H1 (cell line): ENCODE measurements around the gene NDP. TPM values are rescaled to one million over a fixed set of nuclear protein-coding genes. Genes with fewer than 3 reads are reported as not detected.

ENCODE experiments used
- BCL11A ChIP-seq, 2 experiments: IDR thresholded peaks; one replicate each; pipeline ENCODE4 v1.6.1; 2011; ENCODE audit warnings: low read depth in 2 of 2, low read length in 2 of 2, mild to moderate bottlenecking in 2 of 2
- CHD1 ChIP-seq: IDR thresholded peaks from 2 replicates; pipeline ENCODE4 v1.6.1; 2012; ENCODE audit warnings: low read depth, low read length, improper control_type of control experiment
- EGR1 ChIP-seq: IDR thresholded peaks from 2 replicates; pipeline ENCODE4 v1.6.1; 2011; ENCODE audit warnings: low read depth, low read length, borderline replicate concordance
- EZH2 ChIP-seq: fragments of 200-600 bp; sonication (generic); IDR thresholded peaks from 2 replicates; pipeline ENCODE4 v1.7.1; 2012; ENCODE audit warnings: low read depth, mild to moderate bottlenecking, moderate library complexity, low read length, inconsistent platforms; ENCODE audit not compliant: severe bottlenecking
- GABPA ChIP-seq: IDR thresholded peaks from 2 replicates; pipeline ENCODE4 v1.6.1; 2011; ENCODE audit warnings: mild to moderate bottlenecking, low read length, moderate library complexity, borderline replicate concordance; ENCODE audit not compliant: insufficient read depth
- HDAC6 ChIP-seq: IDR thresholded peaks from one replicate; pipeline ENCODE4 v1.7.1; 2012; ENCODE audit warnings: low read depth, mild to moderate bottlenecking, inconsistent platforms, low read length, moderate library complexity
- KDM5A ChIP-seq: fragments of 200-600 bp; IDR thresholded peaks from 2 replicates; pipeline ENCODE4 v1.7.1; 2012; ENCODE audit warnings: mild to moderate bottlenecking, low read length, inconsistent platforms, mixed read lengths
- SP2 ChIP-seq: IDR thresholded peaks from 2 replicates; pipeline ENCODE4 v1.6.1; 2012; ENCODE audit warnings: mild to moderate bottlenecking, low read length, inconsistent platforms
- TAF7 ChIP-seq: optimal IDR thresholded peaks from 2 replicates; pipeline ENCODE3; 2011; ENCODE audit warnings: low read depth, mild to moderate bottlenecking, inconsistent platforms, low read length, moderate library complexity, borderline replicate concordance
- TCF12 ChIP-seq: IDR thresholded peaks from 2 replicates; pipeline ENCODE4 v1.6.1; 2011; ENCODE audit warnings: low read depth, mild to moderate bottlenecking, low read length
- polyA plus RNA-seq, 7 experiments: library from polyadenylated mRNA; depleted of rRNA in 3 of 7; stranded (reverse) in 5 of 7; unstranded in 2 of 7; fragments of >200 nt in 5 of 7; fragments of 200-250 nt in 2 of 7; gene quantifications; 1 replicate in 5 of 7; 2 replicates in 1 of 7; 4 replicates in 1 of 7; pipeline versions ENCODE4 v1.2.1 to v1.2.3, GENCODE V29; 2011 to 2013; ENCODE audit warnings: missing spikeins in 2 of 7, mixed read lengths in 2 of 7
- total RNA-seq: library from RNA; stranded (reverse); fragmentation: NEBNext Ultra II Directional; extraction: Animal tissue kit (Norgen Biotek cat#: 25700); gene quantifications from 2 replicates; pipeline ENCODE4 v1.2.1, GENCODE V29; 2021
- TF ChIP-seq, protein P1 (sequence below): fragments of 300-600 bp; sonication (generic); IDR thresholded peaks from 2 replicates; pipeline ENCODE4 v1.7.1; 2012; ENCODE audit warnings: low read length, moderate library complexity, mild to moderate bottlenecking, inconsistent platforms; ENCODE audit not compliant: insufficient replicate concordance
- TF ChIP-seq, protein P2 (sequence below): IDR thresholded peaks from 2 replicates; pipeline ENCODE4 v1.6.1; 2011; ENCODE audit warnings: low read depth, mild to moderate bottlenecking, low read length; ENCODE audit not compliant: insufficient read depth

Gene NDP
- total and polyA plus RNA-seq, 2 of the 8 experiments (the other 6 are each of a cell fraction or from before 2014, with no cell fraction given): 0.26 to 0.82 TPM

DNA sequence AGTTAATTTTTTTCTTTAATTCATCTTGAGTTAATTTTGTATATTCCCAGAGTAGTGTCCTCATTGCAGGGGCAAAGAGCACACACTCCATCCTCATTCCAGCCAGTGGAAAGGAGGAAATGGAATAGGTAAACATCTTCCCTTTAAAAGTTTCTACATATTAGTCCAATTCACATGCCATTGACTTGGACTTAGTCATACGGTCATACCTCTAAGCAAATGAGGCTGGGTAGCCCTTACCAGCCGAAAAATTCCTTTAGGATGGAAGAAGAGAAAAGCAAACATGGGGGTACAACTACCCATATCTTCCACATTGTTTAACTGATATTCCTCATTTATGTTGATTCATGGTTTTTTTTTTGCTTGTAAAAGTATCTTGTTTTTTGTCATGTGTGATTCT, 37.4 kb upstream of the NDP start (continued):
- TF ChIP-seq, protein P1, sequence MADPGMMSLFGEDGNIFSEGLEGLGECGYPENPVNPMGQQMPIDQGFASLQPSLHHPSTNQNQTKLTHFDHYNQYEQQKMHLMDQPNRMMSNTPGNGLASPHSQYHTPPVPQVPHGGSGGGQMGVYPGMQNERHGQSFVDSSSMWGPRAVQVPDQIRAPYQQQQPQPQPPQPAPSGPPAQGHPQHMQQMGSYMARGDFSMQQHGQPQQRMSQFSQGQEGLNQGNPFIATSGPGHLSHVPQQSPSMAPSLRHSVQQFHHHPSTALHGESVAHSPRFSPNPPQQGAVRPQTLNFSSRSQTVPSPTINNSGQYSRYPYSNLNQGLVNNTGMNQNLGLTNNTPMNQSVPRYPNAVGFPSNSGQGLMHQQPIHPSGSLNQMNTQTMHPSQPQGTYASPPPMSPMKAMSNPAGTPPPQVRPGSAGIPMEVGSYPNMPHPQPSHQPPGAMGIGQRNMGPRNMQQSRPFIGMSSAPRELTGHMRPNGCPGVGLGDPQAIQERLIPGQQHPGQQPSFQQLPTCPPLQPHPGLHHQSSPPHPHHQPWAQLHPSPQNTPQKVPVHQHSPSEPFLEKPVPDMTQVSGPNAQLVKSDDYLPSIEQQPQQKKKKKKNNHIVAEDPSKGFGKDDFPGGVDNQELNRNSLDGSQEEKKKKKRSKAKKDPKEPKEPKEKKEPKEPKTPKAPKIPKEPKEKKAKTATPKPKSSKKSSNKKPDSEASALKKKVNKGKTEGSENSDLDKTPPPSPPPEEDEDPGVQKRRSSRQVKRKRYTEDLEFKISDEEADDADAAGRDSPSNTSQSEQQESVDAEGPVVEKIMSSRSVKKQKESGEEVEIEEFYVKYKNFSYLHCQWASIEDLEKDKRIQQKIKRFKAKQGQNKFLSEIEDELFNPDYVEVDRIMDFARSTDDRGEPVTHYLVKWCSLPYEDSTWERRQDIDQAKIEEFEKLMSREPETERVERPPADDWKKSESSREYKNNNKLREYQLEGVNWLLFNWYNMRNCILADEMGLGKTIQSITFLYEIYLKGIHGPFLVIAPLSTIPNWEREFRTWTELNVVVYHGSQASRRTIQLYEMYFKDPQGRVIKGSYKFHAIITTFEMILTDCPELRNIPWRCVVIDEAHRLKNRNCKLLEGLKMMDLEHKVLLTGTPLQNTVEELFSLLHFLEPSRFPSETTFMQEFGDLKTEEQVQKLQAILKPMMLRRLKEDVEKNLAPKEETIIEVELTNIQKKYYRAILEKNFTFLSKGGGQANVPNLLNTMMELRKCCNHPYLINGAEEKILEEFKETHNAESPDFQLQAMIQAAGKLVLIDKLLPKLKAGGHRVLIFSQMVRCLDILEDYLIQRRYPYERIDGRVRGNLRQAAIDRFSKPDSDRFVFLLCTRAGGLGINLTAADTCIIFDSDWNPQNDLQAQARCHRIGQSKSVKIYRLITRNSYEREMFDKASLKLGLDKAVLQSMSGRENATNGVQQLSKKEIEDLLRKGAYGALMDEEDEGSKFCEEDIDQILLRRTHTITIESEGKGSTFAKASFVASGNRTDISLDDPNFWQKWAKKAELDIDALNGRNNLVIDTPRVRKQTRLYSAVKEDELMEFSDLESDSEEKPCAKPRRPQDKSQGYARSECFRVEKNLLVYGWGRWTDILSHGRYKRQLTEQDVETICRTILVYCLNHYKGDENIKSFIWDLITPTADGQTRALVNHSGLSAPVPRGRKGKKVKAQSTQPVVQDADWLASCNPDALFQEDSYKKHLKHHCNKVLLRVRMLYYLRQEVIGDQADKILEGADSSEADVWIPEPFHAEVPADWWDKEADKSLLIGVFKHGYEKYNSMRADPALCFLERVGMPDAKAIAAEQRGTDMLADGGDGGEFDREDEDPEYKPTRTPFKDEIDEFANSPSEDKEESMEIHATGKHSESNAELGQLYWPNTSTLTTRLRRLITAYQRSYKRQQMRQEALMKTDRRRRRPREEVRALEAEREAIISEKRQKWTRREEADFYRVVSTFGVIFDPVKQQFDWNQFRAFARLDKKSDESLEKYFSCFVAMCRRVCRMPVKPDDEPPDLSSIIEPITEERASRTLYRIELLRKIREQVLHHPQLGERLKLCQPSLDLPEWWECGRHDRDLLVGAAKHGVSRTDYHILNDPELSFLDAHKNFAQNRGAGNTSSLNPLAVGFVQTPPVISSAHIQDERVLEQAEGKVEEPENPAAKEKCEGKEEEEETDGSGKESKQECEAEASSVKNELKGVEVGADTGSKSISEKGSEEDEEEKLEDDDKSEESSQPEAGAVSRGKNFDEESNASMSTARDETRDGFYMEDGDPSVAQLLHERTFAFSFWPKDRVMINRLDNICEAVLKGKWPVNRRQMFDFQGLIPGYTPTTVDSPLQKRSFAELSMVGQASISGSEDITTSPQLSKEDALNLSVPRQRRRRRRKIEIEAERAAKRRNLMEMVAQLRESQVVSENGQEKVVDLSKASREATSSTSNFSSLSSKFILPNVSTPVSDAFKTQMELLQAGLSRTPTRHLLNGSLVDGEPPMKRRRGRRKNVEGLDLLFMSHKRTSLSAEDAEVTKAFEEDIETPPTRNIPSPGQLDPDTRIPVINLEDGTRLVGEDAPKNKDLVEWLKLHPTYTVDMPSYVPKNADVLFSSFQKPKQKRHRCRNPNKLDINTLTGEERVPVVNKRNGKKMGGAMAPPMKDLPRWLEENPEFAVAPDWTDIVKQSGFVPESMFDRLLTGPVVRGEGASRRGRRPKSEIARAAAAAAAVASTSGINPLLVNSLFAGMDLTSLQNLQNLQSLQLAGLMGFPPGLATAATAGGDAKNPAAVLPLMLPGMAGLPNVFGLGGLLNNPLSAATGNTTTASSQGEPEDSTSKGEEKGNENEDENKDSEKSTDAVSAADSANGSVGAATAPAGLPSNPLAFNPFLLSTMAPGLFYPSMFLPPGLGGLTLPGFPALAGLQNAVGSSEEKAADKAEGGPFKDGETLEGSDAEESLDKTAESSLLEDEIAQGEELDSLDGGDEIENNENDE: no peak
- TF ChIP-seq EZH2 (no peak), GABPA (no peak), EGR1 (no peak), TCF12 (no peak), CHD1 (no peak), KDM5A (no peak), SP2 (no peak), BCL11A (IDR thresholded peaks at IDR 0.05; ENCODE audit: low read depth in 2 of 2, low read length in 2 of 2) (no peak), HDAC6 (no peak), TAF7 (no peak)
- TF ChIP-seq, protein P2, sequence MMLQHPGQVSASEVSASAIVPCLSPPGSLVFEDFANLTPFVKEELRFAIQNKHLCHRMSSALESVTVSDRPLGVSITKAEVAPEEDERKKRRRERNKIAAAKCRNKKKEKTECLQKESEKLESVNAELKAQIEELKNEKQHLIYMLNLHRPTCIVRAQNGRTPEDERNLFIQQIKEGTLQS: no peak
